Adipocyte (in vitro differentiated cells): ENCODE data around the gene RAP1GAP.
"Not testable (repeated sequence)": the region's sequence is repeated elsewhere in the genome, so short reads cannot be mapped to it uniquely, and the experiment has no call there.

Experiments used
- DNase-seq: peaks from one replicate; pipeline ENCODE4 v3.0.0-alpha.2; 2015; ENCODE audit warnings: low read depth
- H3K27me3 ChIP-seq: replicated peaks from 2 replicates; pipeline ENCODE4 v1.7.0; 2013; ENCODE audit warnings: mild to moderate bottlenecking, low read length, moderate library complexity; ENCODE audit not compliant: control insufficient read depth, insufficient read depth
- H3K36me3 ChIP-seq: 2 replicates; pipeline ENCODE4 v1.7.0; 2013; ENCODE audit warnings: low read length, mild to moderate bottlenecking, moderate library complexity; ENCODE audit not compliant: control insufficient read depth, insufficient read depth, severe bottlenecking
- H3K4me1 ChIP-seq: 2 replicates; pipeline ENCODE4 v1.7.0; 2013; ENCODE audit warnings: mild to moderate bottlenecking, low read length, moderate library complexity; ENCODE audit not compliant: control insufficient read depth, insufficient read depth
- H3K4me3 ChIP-seq: 2 replicates; pipeline ENCODE4 v1.7.0; 2013; ENCODE audit warnings: mild to moderate bottlenecking, low read length, moderate library complexity
- H3K9ac ChIP-seq: 2 replicates; pipeline ENCODE4 v1.7.0; 2013; ENCODE audit warnings: mild to moderate bottlenecking, low read length, moderate library complexity
- H3K9me3 ChIP-seq: 2 replicates; pipeline ENCODE4 v1.7.0; 2013; ENCODE audit warnings: mild to moderate bottlenecking, low read length, moderate library complexity; ENCODE audit not compliant: control insufficient read depth

RAP1GAP gene

DNA sequence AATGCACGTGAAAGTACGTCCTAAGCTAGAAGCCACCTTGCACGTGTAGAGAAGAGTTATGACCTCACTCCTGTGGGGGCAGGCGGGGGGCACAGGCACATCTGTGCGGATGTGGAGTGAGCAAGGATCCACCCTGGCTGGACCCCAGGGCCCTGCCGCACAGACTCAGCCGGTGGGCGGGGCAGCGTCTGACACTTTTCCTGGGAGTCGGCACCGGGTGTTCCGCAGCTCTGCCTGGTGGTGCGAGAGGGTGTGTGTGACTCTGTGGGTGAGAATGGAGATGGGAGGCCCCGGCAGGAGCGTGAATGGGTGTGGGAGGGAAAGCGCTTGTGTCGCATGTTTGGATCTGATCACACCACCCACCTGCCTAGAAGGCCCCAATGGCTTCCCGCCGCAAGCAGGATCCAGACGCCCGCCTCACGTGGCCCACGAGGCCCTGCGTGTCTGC, 29.5 kb downstream of the RAP1GAP start:
- H3K4me1 ChIP-seq = peaks cover 6% of the 10 kb centered on the region
- no peak for DNase-seq
- H3K4me3 ChIP-seq = no peak overlapping the region
- H3K9me3 ChIP-seq = no peaks in the 10 kb centered on the region
- H3K27me3 ChIP-seq = peaks cover 44% of the 10 kb centered on the region
- no peaks in the 10 kb centered on the region for H3K36me3 ChIP-seq
- no peak overlapping the region for H3K9ac ChIP-seq

DNA sequence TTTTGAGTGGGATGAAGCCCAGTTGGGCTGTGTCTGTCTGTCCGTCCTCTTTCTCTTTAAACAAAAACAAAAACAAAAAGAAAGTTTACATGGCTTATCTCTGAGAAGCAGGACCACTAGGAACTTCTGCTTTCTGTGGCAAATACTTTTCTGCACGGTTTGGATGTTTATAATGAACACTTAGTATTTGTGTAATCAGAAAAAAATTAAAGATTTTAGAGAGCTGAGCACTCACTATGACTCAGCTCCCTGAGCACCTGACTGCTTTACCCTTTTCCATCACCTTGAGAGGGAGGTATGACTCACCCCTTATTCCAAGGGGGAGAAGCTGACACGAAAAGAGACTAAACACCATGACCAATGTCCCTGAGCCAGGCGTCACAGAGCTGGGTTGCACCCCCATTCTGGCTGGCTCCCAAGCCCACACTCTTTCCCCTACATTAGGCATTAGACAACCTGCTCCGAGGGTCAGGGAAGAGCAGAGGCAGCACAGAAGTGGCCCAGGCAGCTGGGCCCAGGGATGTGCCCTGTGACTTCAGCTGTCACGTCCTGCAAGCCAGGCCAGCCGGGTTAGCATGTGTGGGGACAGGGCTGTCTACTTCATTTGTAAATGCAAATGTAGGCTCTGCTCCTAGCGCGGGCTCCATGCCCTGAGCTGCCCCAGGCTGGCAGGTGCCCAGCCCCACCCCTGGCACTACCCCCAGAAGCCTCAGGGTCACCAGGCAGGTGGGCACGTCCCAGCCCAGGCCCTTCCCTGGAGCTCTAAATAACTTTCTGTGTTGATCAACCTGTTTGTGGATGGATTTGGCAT, 30.4 kb downstream of the RAP1GAP start:
- Histone ChIP-seq H3K36me3 (no peaks in the 10 kb centered on the region), H3K9ac (no peak overlapping the region), H3K4me3 (no peak overlapping the region), H3K27me3 (peaks cover 41% of the 10 kb centered on the region), H3K9me3 (no peaks in the 10 kb centered on the region), H3K4me1 (peaks cover 6% of the 10 kb centered on the region)
- no peak for DNase-seq

DNA sequence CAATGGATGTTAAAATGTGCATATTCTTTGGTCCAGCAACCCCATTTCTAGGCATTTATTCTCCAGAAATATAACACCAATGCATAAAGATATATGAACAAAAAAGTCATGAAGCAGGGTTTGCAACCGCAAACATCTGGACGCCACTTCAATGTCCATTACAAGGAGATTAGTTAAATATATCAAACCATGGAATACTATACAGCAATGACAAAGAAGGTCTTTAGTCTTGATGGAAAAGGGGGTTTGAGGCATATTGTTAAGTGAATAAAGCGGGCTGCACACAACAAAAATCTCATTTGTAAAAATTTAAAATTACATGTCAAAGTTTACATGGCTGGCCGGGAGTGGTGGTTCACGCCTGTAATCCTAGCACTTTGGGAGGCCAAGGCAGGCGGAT, 31.6 kb downstream of the RAP1GAP start:
- H3K36me3 ChIP-seq = no peaks in the 10 kb centered on the region
- H3K4me1 ChIP-seq = peaks cover 6% of the 10 kb centered on the region
- no peak for DNase-seq
- H3K27me3 ChIP-seq = peaks cover 47% of the 10 kb centered on the region
- no peak overlapping the region for H3K4me3 ChIP-seq
- H3K9ac ChIP-seq = no peak overlapping the region
- no peaks in the 10 kb centered on the region for H3K9me3 ChIP-seq

DNA sequence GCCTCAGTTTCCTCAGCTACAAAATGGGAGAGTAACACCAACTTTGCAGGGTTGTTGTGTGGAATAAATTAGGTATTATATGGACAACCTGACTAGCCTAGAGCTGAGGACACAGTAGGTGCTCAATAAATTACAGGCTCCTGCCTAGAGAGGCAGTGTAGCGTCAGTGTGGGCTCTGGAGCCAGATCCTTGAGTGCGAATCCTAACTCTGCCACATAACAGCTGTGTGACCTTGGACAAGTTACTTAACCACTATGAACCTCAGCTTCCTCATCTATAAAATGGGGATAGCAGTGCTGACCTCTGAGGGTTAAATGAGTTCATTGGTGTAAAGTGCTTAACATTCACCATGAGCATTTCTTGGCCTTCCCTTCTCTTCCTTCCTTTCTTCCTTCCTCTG, 33.1 kb downstream of the RAP1GAP start:
- Histone ChIP-seq H3K4me1 (peaks cover 6% of the 10 kb centered on the region), H3K27me3 (peaks cover 40% of the 10 kb centered on the region), H3K9me3 (no peaks in the 10 kb centered on the region), H3K4me3 (no peak overlapping the region), H3K9ac (no peak overlapping the region), H3K36me3 (no peaks in the 10 kb centered on the region)
- DNase-seq = no peak

DNA sequence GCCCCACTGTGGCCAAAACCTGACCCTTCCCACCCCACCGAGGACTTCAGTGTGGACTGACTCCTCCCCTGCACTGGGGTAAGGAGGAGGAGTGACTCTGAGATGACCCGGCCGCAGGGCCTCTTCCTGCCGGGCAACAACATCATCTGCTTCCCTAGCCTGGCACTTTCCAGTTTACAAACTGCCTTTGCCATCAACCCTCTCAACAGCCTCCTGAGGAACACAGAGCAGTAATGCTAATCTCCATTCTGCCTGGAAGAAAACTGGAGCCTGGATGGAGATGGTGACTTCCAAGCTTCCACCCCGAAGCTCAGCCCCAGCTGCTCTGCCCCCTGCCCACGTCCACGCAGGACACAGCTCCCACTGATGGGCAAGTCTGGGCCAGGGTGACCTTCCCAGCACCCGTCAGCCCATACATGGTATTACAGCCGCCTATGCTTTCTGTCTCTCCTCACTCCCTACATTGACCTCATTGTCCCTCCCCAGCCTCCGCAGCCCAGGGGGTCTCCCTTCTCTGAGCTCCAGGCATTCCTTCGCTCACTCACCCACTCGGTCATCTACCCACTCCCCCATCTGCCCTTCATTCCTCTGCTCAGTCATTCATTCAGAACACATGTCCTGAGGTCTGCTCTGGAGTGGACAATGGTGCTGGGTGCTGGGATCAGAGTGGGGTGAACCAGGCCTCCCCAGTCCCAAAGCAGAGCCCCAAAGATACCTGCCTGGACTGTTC, 34.2 kb downstream of the RAP1GAP start:
- Histone ChIP-seq H3K4me3 (no peak overlapping the region), H3K36me3 (no peaks in the 10 kb centered on the region), H3K27me3 (peaks cover 42% of the 10 kb centered on the region), H3K4me1 (peaks cover 6% of the 10 kb centered on the region), H3K9me3 (no peaks in the 10 kb centered on the region), H3K9ac (no peak overlapping the region)
- no peak for DNase-seq

DNA sequence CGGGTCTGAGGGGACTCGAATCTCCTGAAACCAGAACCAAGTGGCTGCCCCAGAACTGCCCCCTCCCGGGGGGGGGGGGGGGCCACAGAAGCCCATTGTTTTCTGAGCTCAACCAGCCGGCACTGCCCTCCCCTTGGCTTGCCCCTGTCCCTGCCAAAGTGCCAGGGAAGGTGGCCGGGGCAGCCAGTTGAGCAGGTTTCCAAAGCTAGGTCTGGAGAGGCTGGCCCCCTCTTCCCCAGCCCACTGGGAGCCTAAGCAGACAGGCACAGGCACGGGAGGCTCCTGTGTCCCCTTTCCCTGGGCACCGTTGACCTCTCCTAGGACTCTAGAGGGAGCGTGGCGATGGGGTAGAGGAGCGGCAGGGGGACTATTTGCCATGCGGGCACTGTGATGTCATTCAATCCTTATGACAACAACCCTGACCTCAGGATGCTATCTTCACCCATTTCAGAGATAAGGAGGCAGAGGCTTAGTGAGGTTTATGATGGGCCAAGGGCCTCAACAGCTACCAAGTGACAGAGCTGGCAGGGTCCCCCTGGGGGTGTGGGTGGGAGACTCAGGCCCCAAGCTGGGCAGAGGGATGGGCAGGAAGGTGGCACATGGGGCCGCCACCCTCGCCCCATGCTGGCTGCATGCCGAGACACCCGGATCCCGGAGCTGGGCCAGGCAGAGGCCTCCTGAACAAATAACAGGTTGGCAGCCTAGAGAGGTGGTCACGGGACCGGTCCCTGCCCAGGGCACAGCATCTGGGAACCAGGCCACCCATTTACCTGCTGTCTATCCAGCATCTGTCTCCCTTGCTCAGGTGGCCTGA, 35.0 kb downstream of the RAP1GAP start:
- peaks cover 6% of the 10 kb centered on the region for H3K4me1 ChIP-seq
- H3K36me3 ChIP-seq = no peaks in the 10 kb centered on the region
- peaks cover 50% of the 10 kb centered on the region for H3K27me3 ChIP-seq
- H3K9ac ChIP-seq = no peak overlapping the region
- H3K4me3 ChIP-seq = no peak overlapping the region
- H3K9me3 ChIP-seq = no peaks in the 10 kb centered on the region
- no peak for DNase-seq

DNA sequence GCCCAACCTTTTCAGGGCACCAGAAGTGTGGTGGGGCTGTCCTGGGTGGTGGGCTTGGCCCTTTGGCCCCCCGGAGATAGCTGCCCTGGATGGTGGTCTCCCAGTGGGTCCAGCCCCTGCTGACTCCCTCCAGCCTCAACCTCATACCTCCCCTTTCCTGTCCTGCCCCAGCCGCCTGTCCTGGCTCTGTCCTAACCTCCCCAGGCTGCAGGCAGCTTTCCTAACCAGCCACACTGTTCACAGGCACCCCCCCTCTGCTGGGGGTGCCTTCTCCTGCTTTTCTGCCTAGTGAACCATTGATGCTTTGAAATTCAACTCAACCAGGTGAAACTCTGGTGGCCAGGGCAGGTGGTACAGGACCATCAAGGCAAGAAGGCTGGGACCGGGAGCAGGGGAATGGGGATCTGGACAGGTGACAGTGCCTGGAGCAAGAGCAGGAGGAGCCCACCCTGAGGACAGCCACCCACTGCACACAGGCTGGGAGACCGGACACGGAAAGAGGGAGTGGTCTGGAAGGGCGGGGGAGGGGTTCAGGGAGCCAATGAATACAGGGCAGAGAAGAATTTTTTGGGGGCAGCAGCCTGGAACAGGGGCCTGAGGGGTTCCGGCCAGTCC, 35.9 kb downstream of the RAP1GAP start:
- Histone ChIP-seq H3K4me3 (no peak overlapping the region), H3K9me3 (no peaks in the 10 kb centered on the region), H3K27me3 (peaks cover 54% of the 10 kb centered on the region), H3K4me1 (no peaks in the 10 kb centered on the region), H3K9ac (no peak overlapping the region), H3K36me3 (no peaks in the 10 kb centered on the region)
- DNase-seq = no peak

DNA sequence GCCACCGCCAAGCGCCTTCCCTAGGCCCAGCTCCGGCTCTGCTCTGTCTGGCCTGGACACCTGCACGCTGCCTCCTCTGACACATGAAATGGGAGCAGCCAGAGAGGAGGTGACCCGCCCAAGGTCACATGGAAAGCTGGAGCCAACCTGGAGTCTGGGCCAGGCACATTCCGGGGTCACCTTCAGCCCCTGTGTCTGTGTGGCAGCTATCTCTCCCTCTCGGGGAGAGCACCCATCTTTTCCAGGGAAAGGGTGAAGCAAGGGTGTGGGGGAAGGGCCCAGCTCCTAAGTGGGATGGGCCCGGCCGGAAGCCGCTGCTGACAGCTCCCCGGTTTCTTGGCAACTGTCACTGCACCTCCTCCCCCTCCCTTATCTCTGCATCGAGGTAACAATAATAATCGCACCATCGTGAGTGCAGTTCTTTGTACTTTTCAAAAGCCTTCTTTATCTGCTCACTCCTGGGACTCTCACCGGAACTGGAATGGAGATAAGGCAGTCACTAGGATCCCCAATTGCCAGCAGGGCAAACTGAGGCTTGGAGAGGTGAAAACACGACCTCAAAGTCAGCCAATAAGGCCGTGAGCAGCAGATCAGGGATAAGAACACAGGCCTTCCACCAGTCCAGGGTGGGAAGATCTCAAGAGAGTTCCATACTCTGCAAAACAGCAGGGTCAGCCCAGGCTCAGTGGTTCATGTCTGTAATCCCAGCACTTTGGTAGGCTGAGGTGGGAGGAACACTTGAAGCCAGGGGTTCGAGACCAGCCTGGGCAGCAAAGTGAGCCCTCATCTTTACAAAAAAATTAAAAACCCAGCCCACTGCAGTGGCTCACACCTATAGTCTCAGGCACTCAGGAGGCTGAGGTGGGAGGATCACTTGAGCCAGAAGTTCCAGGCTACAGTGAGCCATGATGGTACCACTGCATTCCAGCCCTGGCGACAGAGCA, 36.9 kb downstream of the RAP1GAP start:
- Histone ChIP-seq H3K27me3 (peaks cover 54% of the 10 kb centered on the region), H3K9me3 (no peaks in the 10 kb centered on the region), H3K4me3 (no peak overlapping the region), H3K36me3 (no peaks in the 10 kb centered on the region), H3K9ac (no peak overlapping the region), H3K4me1 (no peaks in the 10 kb centered on the region)
- no peak for DNase-seq

DNA sequence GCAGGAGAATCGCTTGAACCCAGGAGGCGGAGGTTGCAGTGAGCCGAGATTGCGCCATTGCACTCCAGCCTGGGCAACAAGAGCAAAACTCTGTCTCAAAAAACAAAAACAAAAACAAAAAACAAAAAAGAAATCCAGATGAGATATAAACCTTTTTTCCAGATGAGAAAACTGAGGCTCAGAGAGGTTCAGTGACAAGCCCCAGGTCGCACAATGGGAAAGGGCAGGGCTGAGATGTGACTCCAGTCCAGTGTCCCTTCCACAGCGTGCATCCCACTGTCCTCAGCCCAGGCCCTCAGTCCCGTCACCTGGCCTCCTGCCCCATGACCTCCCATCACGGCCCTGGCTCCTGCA, 37.6 kb downstream of the RAP1GAP start:
- H3K4me3 ChIP-seq, DNase-seq, H3K9me3 ChIP-seq, H3K36me3 ChIP-seq, H3K4me1 ChIP-seq, H3K9ac ChIP-seq: not testable (repeated sequence)
- peaks cover 57% of the 10 kb centered on the region for H3K27me3 ChIP-seq

DNA sequence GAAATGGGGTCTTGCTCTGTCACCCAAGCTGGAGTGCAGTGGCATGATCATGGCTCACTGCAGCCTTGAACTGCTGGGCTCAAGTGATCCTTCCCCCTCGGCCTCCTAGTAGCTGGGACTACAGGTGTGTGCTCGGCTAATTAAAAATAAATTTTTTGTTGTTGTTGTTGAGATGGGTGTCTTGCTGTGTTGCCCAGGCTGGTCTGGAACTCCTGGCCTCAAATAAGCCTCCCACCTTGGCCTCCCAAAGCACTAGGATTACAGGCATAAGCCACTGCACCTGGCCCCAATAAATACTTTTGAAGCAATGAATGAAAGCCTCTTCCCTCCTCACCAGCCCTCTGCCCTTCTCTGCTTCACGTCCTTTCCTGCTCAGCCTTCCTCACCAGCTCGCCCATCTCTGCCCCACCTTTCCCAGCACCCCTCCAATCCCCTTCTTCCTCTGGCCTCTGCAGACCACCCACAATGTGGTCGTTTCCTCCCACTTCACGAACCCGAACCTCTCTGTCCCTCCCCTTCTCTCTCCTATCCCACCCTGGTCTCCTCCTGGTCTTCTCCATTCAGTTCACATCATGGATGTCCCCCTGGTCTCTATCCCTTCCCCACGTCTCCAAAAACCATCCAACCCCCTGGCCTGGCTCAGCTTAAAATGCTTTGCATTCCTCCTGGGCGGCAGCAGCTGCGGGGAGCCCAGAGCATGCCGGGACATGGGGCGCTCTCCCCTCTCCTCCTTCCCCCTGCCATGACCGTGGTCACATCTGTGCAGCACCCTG, 38.4 kb downstream of the RAP1GAP start:
- no peak overlapping the region for H3K9ac ChIP-seq
- peak; percentile 28 for DNase-seq
- peaks cover 51% of the 10 kb centered on the region for H3K27me3 ChIP-seq
- H3K36me3 ChIP-seq = no peaks in the 10 kb centered on the region
- no peaks in the 10 kb centered on the region for H3K4me1 ChIP-seq
- no peak overlapping the region for H3K4me3 ChIP-seq
- no peaks in the 10 kb centered on the region for H3K9me3 ChIP-seq
